Measurements from ENCODE around the gene SLC16A7. TPM values are rescaled to one million over a fixed set of nuclear protein-coding genes. Genes with fewer than 3 reads are reported as not detected.

SLC16A7 gene
- total and polyA plus RNA-seq, 9 of the 15 experiments (the other 6 are each of a cell fraction or from before 2014, with no cell fraction given) = 0.18 TPM; not detected in 8

GRCh38 chr12:59620326-59620725, 24.5 kb downstream of the SLC16A7 start:
- POLR2A ChIA-PET = no interaction called here
- no peaks in the 10 kb centered on the region for H3K4me1 ChIP-seq (replicated peaks in 1 of 2; ENCODE audit: control insufficient read depth in 2 of 2, insufficient read depth in 2 of 2, low read length in 2 of 2)
- no TSS peak for BruUV-seq (replicated peaks)
- 0% methylated on average over 3 of the region's 3 CpGs for WGBS (ENCODE audit: insufficient coverage, low coverage, missing lambda C conversion rate)
- H3K9ac ChIP-seq (ENCODE audit: insufficient read depth in 1 of 2, low read depth in 2 of 2, low read length in 2 of 2) = no peak overlapping the region
- H3K79me2 ChIP-seq (ENCODE audit: control insufficient read depth, insufficient read depth, low read length) = no peaks in the 10 kb centered on the region
- FAIRE-seq = no peak
- H3K9me1 ChIP-seq (ENCODE audit: control insufficient read depth, insufficient read depth, low read length) = no peaks in the 10 kb centered on the region
- H3K9me3 ChIP-seq (replicated peaks; ENCODE audit: control insufficient read depth, insufficient read depth, low read depth, low read length) = no peaks in the 10 kb centered on the region; the same call in 1 of the 2 replicates
- in situ Hi-C loops (cut with MboI) = no loop called here
- no peak overlapping the region for H3K4me2 ChIP-seq (ENCODE audit: insufficient read depth, low read length)
- no peak overlapping the region for H2AFZ ChIP-seq (ENCODE audit: low read depth, low read length)
- no peak for DNase-seq (ENCODE audit: extremely low read depth in 1 of 4, low spot score in 3 of 4)
- H3K27me3 ChIP-seq (ENCODE audit: control insufficient read depth in 2 of 2, insufficient read depth in 2 of 2, low read length in 2 of 2) = no peaks in the 10 kb centered on the region
- H3K27ac ChIP-seq (ENCODE audit: extremely low read depth, low read depth, low read length) = no peak overlapping the region
- intact Hi-C loops (cut with micrococcal nuclease) = no loop called here
- no peak for ATAC-seq
- no peaks in the 10 kb centered on the region for H4K20me1 ChIP-seq (replicated peaks; ENCODE audit: control insufficient read depth, insufficient read depth, low read length)
- CTCF ChIA-PET (ENCODE audit: low intra/inter-chr PET ratio) = no interaction called here
- H3K4me3 ChIP-seq = no peak overlapping the region
- TF ChIP-seq SRF (CRISPR knock-in tag; IDR thresholded peaks at IDR 0.05) (no peak), HDAC3 (IDR thresholded peaks at IDR 0.05; ENCODE audit: borderline replicate concordance, partially characterized antibody) (no peak), ETS1 (conservative IDR thresholded peaks at IDR 0.05; ENCODE audit: control insufficient read depth, low read depth, low read length) (no peak), CREBBP (IDR thresholded peaks at IDR 0.05; ENCODE audit: low read depth, low read length) (no peak), SRSF3 (IDR thresholded peaks at IDR 0.05; ENCODE audit: insufficient read depth, low read length) (no peak), ILK (tag; IDR thresholded peaks at IDR 0.05; ENCODE audit: borderline replicate concordance, low read depth) (no peak), ZNF778 (CRISPR knock-in tag; IDR thresholded peaks at IDR 0.05) (no peak), ZNF449 (CRISPR knock-in tag; IDR thresholded peaks at IDR 0.05) (no peak), TBL1XR1 (IDR thresholded peaks at IDR 0.05; ENCODE audit: low read length in 2 of 2) (no peak), RUNX1 (IDR thresholded peaks at IDR 0.05; ENCODE audit: low read depth) (no peak), C11orf30 (IDR thresholded peaks at IDR 0.05; ENCODE audit: low read depth) (no peak), KAT7 (CRISPR knock-in tag; IDR thresholded peaks at IDR 0.05; ENCODE audit: borderline replicate concordance) (no peak), STAT5B (CRISPR knock-in tag; IDR thresholded peaks at IDR 0.05) (no peak), GABPB1 (CRISPR knock-in tag; IDR thresholded peaks at IDR 0.05) (no peak), ATF1 (CRISPR knock-in tag; IDR thresholded peaks at IDR 0.05) (no peak), ATF1 (tag; IDR thresholded peaks at IDR 0.05) (no peak)
- no peaks in the 10 kb centered on the region for H3K36me3 ChIP-seq (ENCODE audit: control insufficient read depth, insufficient read depth, low read length)
